ENCODE measurements around the gene CHST3. TPM values are rescaled to one million over a fixed set of nuclear protein-coding genes. Genes with fewer than 3 reads are reported as not detected.

The CHST3 gene
- total RNA-seq, 1 donor from 2014 or later = 41.4 TPM

GRCh38 chr10:72049969-72050781, 86.0 kb downstream of the CHST3 start:
- intact Hi-C loops (cut with DNase I) = loop anchor here (2.0 to 10.0 kb wide), 2 partner anchors 287 to 735 kb away; partner anchors contain the start of gene SLC29A3
- no peaks in the 10 kb centered on the region for H3K36me3 ChIP-seq
- H3K27ac ChIP-seq = no peak overlapping the region
- peaks cover 0 to under 1% of the 10 kb centered on the region in 2 donors for H3K4me1 ChIP-seq
- TF ChIP-seq CTCF (IDR thresholded peaks at IDR 0.05) = no peak
- H3K9me3 ChIP-seq = no peaks in the 10 kb centered on the region
- no peak overlapping the region for H3K4me3 ChIP-seq
- DNase-seq (ENCODE audit: low spot score in 2 of 2) = no peak
- H3K27me3 ChIP-seq = no peaks in the 10 kb centered on the region

- Histone ChIP-seq H3K4me1 (no peaks in the 10 kb centered on the region), H3K27me3 (no peaks in the 10 kb centered on the region), H3K27ac (no peak overlapping the region), H3K36me3 (no peaks in the 10 kb centered on the region), H3K4me3 (no peak overlapping the region), H3K9me3 (no peaks in the 10 kb centered on the region)
- intact Hi-C loops (cut with DNase I) = no loop called here
- no peak for TF ChIP-seq CTCF (IDR thresholded peaks at IDR 0.05)
- DNase-seq (ENCODE audit: low spot score in 2 of 2) = no peak
Measured at GRCh38 chr10:72050873-72051272, 86.7 kb downstream of the CHST3 start.

- Histone ChIP-seq H3K36me3 (no peaks in the 10 kb centered on the region), H3K27ac (no peak overlapping the region), H3K27me3 (no peaks in the 10 kb centered on the region), H3K4me1 (no peaks in the 10 kb centered on the region), H3K4me3 (no peak overlapping the region), H3K9me3 (no peaks in the 10 kb centered on the region)
- intact Hi-C loops (cut with DNase I) = no loop called here
- no peak for TF ChIP-seq CTCF (IDR thresholded peaks at IDR 0.05)
- DNase-seq (ENCODE audit: low spot score in 2 of 2) = no peak
Measured at GRCh38 chr10:72053690-72054089, 89.5 kb downstream of the CHST3 start.

- intact Hi-C loops (cut with DNase I) = no loop called here
- Histone ChIP-seq H3K4me1 (no peaks in the 10 kb centered on the region), H3K4me3 (no peak overlapping the region), H3K27ac (no peak overlapping the region), H3K27me3 (no peaks in the 10 kb centered on the region), H3K9me3 (no peaks in the 10 kb centered on the region), H3K36me3 (no peaks in the 10 kb centered on the region)
- TF ChIP-seq CTCF (IDR thresholded peaks at IDR 0.05) = no peak
- no peak for DNase-seq (ENCODE audit: low spot score in 2 of 2)
Measured at GRCh38 chr10:72056113-72056512, 91.9 kb downstream of the CHST3 start.

GRCh38 chr10:72056932-72057751, 92.9 kb downstream of the CHST3 start:
- Histone ChIP-seq H3K9me3 (no peaks in the 10 kb centered on the region), H3K36me3 (no peaks in the 10 kb centered on the region), H3K4me1 (no peaks in the 10 kb centered on the region), H3K27me3 (no peaks in the 10 kb centered on the region), H3K4me3 (no peak overlapping the region), H3K27ac (no peak overlapping the region)
- intact Hi-C loops (cut with DNase I) = no loop called here
- no peak for DNase-seq (ENCODE audit: low spot score in 2 of 2)
- TF ChIP-seq CTCF (IDR thresholded peaks at IDR 0.05) = no peak

All from ascending aorta (tissue), 2 donors.